Inflammatory macrophage treated with lipopolysaccharide for 1 hour (primary cell): Measurements from ENCODE around the gene MACO1.
A peak's percentile ranks its signal among the peaks of the same experiment; 100 is the strongest.
"Not testable (repeated sequence)": the region's sequence is repeated elsewhere in the genome, so short reads cannot be mapped to it uniquely, and the experiment has no call there.

ENCODE experiments used
- DNase-seq, 2 donors: peaks; one replicate each; pipeline ENCODE4 v3.0.0-alpha.2; 2020 to 2022

Gene MACO1

GRCh38 chr1:25460020-25460419 lies 29.3 kb downstream of the MACO1 start:
- no peak for DNase-seq

DNA sequence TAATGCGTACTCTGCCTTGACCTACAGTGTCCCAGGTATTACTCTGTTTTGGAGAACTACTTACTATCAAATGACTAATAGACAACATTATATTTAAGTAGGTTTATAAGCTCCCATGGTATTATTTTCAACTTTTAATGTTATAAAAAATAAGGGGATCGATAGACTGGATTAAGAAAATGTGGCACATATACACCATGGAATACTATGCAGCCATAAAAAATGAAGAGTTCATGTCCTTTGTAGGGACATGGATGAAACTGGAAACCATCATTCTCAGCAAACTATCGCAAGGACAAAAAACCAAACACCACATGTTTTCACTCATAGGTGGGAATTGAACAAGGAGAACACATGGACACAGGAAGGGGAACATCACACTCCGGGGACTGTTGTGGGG lies 30.1 kb downstream of the MACO1 start:
- not testable (repeated sequence) for DNase-seq

DNA sequence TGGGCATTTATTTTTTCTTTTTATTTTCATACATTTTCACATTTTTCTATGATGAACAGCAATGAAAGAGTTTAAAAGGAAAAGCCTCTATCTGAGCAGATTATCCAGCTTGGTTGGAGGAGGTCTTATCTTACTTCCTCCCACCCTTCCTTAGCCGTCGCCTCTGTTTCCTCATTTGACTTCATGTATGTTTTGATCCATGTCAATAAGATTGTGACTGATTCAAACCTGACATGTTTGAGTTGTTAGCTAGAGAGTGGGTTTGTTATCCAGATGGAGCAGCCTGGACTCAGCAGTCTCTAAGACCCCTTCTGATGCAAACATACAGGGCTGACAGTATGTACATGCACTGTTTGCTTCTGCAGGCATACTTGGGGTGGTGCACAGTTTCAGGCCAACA lies 31.2 kb downstream of the MACO1 start:
- DNase-seq: peak; percentile 6 to 14

DNA sequence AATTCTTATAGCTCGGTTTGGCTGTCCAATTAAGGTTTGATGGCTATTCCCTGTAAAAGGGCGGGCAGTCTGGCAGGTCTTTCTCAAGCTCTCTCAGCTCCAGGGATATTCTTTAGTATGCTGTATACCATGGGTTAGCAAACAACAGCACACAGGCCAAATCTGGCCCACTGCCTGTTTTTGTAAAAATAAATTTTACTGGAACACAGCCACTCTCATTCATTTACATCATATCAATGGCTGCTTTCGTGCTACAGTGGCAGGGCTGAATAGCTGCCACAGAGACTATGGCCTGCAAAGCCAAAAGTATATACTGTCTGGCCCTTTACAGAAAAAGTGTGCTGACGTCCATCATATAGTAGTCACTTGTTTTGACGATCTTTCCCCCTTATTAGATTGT lies 32.0 kb downstream of the MACO1 start:
- DNase-seq: no peak

DNA sequence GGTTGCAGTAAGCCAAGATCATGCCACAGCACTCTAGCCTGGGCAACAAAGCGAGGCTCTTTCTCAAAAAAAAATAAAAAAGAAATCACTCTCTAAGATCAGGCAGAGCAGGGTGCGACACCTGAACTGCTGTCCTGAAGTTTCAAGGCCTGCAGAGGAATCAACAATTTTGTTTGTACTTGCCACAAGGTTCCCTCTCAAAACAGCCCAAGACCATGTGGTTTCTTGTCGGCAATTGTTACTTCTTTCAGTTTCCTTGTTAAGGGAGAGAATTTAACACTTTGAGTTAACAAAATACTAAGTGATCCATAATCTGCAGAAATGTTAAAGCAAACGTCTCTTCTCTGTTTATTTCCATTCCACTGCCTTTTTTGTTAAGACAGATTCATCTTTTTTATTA lies 36.5 kb downstream of the MACO1 start:
- no peak for DNase-seq

- no peak for DNase-seq
These were observed 36.9 kb downstream of the MACO1 start for GRCh38 chr1:25467616-25468015.

- DNase-seq: no peak
These were observed 37.3 kb downstream of the MACO1 start for GRCh38 chr1:25468033-25468432.

- DNase-seq: no peak
These were observed 38.5 kb downstream of the MACO1 start for GRCh38 chr1:25469177-25469576.

DNA sequence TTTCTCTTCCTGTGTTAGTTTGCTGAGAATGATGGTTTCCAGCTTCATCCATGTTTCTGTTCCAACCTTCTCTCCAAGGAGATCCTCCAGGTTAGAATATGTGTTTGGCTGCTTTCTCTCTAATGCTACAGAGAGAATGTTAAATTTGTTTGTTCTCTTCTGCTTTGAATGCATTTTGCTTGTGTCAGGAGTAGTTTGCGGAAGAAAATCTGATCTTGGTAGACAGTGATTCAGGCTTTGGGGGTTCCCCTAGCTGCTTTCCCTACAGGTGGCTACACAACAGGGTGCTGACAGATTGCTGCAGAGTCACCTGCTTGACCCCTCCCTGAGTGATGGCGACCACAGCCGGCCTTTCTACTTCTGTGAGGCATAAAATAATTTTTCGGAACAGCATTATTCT lies 41.8 kb downstream of the MACO1 start:
- DNase-seq: no peak

GRCh38 chr1:25473653-25474225 lies 43.0 kb downstream of the MACO1 start:
- DNase-seq: no peak

DNA sequence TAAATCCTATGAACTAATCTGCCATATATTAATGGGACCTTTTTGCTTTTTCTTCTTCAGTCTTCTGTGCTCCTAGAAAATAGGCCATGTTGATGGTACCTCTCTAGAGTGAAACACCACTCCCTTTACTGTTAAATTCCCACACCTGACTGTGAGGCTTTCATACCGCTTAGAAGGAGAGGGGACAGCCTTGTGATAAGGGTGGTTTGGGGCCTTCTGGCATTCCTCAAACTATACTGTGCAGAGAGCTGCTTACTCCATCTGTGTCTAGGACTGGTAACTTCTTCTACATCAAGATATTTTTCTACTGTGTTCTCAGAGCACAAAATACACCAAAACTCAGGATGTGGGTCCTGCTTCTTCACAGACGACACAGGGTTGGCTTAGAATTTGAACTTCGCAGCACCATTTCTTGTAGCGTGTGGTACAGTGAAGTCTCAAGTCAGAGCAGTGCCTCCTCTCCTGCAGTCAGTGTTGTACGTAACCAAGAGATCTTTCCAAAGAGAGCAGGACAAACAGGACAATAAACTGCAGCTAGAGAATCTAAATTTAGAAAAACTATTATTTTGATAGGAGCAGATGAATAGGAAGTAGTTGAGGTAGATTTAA lies 43.8 kb downstream of the MACO1 start:
- no peak for DNase-seq

GRCh38 chr1:25476186-25477097 lies 45.7 kb downstream of the MACO1 start:
- no peak for DNase-seq

DNA sequence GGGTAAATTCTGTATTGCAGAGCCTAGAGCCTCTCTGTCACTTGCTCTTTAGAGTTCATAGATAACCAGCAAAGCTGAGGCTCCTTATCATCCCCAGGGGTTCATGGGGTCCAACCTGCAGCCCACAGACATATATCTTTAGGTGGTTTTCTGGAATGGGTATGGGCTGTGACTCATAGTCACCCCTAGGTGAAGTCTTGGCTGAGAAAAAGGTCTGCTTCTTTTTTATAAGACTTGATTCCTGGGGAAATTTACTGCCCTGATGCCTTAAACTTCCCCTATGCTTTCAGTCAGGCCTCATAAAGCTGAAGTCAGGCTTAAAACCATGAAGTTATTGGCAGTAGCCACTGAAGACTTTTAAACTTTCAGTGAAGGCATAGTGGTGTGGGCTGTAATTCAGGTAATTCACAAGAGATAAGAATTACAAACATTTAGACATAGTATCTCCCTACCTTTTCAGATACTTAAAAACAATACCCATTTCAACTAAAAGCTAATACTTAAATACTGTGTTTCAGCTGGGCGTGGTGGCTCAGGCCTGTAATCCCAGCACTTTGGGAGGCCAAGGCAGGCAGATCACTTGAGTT lies 46.8 kb downstream of the MACO1 start:
- no peak for DNase-seq

- DNase-seq: no peak
These were observed 47.9 kb downstream of the MACO1 start for GRCh38 chr1:25478633-25479032.

DNA sequence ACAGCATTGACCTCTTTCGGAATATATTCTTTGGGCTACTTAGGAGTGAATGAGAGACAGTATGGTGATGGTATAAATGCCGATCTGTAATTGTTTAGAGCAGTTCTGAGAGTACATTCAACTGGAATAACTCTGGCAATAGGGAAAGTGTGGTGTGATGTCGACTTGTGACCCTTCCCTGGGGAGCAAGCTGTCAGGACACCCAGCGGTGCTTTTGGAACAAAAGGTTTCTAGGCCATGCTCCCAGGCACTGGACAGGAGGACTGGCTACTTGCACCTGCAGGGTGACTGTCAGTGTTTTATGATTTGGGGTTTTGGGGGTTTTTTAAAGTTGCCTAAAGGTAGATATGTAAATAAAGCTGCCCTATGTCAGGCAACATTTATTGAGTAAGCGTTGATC lies 50.9 kb downstream of the MACO1 start:
- DNase-seq: no peak

GRCh38 chr1:25482211-25482610 lies 51.5 kb downstream of the MACO1 start:
- DNase-seq: no peak

GRCh38 chr1:25484096-25484495 lies 53.4 kb downstream of the MACO1 start:
- no peak for DNase-seq

DNA sequence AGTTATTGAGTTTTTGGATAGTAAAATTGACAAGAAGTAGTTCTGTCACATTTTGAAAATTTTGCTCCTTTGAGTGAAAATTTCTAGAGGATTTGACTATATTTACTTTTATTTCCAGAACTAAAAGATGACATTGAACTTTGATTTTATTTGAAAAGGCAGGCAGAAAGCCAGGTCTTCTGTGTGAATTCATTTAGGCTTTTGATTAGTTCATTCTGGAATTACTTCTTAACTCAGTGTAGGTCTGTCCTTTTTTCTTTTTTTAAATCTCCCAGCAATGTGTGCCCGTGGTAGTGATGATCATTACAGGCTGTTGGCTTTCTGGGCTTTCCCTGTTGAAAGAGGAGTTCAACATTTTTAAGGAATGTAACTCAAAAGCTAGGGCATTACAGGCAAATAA lies 53.8 kb downstream of the MACO1 start:
- no peak for DNase-seq

DNA sequence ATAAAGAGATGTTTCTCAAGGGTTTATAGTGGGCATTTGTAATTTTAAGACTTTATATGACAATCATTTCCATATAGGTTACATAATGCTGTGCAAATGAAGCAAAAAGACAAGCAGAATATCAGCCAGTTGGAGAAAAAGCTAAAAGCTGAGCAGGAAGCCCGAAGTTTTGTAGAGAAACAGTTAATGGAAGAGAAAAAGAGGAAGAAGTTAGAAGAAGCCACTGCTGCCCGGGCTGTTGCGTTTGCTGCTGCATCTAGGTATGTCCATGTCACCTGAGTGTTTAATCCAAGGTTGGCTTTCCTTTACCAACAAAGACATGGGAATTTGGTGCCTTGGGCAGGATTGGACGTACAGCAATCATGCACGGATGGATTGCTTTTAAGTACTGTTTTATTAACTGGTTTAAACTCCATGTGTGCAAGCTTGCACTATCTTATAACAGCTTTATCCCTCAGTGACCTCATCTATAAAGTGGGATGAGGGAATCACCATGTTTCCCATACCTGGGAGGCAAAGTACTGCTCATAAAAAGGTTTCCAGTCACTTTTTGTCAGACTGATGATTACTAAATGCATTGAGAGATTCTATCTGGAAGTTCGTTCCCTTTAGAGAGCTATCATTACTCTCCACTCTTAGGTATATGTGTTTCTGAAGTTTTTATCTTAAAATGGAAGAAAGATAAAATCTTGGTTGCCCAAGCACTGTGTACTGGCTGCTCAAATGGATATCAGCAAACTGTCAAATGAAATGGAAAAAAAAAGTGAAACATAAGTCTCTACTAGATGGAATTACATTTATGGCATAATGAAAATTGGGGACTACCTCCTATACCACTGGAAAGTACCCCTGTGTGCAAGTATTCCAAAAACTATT lies 55.1 kb downstream of the MACO1 start:
- peak in 1 of 2 donors; percentile 3 for DNase-seq

- DNase-seq: no peak
These were observed 55.9 kb downstream of the MACO1 start for GRCh38 chr1:25486602-25487001.

DNA sequence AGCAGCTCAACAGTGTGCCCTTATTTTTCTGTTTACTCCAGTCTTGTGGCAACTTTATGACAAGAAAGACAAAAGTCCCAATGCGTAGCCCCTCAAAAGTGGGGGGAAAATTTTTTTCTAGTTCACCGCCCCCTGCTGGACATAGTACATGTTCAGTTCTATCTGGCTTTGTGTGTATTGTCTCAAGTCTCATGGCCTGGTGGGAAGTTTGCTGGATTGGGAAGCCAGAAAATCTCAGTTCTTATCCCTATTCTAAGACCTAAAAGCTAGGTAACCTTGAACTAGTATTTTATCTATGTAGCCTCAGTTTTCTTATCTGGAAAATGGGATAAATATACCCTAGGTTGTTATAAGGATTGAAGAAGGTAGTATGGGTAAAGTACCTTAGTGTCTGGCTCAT lies 56.9 kb downstream of the MACO1 start:
- peak in 1 of 2 donors; percentile 47 for DNase-seq

GRCh38 chr1:25492323-25492722 lies 61.6 kb downstream of the MACO1 start:
- no peak for DNase-seq

DNA sequence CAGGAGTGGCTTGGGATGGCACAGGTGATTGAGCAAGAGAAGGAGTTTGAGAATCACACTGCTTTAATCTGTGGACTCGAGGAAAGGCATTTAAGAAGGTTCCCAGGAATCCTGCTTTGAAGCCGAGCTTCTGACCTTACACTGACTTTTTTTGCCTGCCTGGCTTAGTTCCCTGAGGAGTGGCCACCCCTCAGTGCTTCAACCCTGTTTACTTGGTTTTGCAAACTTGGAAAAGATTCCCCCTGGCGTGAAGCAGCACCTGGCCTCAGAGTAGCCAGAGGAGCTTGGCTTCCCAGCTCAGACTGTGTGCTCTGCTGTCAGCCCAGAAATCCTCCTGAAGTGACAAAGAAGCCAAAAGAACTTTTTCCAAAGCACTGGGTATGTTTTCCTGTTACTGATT lies 64.3 kb downstream of the MACO1 start:
- DNase-seq: no peak
